Stimulated activated CD4-positive, alpha-beta T cell treated with anti-CD3 and anti-CD28 coated beads, Interleukin-2, amount 100 ng/mL, for 48 hours (primary cell): Measurements from ENCODE around the gene TMED4.
"Not testable (repeated sequence)": the region's sequence is repeated elsewhere in the genome, so short reads cannot be mapped to it uniquely, and the experiment has no call there.

Experiments
- DNase-seq, 2 donors: peaks; one replicate each; pipeline ENCODE4 v3.0.0-alpha.2; 2020

Gene TMED4

DNA sequence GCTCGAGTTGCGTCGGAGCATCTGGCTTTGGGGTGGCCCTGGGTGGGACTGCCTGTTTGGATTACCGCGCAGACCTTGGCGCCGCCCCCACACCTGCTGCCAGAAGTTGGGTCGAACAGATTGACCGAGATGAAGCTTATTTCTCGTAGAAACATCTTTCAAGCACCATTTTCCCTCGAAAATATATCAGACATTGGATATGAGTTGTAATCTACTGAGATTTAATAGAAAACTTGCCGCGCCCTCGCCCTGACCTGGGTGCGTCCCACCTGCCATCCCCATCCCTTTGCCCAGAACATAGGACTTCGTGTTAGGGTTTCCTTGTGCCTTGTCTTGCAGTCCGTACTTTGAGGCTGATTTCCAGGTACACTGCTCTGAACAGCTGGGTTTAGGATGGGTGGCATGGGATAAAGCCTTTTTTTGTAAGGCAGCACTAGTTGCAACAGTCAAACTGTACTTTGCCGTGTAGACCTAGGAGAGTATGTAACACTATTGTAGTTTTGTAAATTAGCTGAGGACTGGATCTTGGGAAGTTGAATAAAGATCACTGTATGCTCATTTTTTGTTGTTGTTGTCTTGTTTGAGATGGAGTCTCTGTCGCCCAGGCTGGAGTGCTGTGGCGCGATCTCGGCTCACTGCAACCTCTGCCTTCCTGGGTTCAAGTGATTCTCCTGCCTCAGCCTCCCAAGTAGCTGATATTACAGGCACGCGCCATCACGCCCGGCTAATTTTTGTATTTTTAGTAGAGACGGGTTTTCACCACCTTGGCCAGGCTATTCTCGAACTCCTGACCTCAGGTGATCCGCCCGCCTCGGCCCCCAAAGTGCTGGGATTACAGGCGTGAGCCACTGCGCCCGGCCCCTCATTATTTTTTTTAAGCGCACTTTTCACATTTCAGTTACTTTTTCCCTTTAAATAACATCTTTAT lies 25.4 kb upstream of the TMED4 start:
- no peak for DNase-seq

DNA sequence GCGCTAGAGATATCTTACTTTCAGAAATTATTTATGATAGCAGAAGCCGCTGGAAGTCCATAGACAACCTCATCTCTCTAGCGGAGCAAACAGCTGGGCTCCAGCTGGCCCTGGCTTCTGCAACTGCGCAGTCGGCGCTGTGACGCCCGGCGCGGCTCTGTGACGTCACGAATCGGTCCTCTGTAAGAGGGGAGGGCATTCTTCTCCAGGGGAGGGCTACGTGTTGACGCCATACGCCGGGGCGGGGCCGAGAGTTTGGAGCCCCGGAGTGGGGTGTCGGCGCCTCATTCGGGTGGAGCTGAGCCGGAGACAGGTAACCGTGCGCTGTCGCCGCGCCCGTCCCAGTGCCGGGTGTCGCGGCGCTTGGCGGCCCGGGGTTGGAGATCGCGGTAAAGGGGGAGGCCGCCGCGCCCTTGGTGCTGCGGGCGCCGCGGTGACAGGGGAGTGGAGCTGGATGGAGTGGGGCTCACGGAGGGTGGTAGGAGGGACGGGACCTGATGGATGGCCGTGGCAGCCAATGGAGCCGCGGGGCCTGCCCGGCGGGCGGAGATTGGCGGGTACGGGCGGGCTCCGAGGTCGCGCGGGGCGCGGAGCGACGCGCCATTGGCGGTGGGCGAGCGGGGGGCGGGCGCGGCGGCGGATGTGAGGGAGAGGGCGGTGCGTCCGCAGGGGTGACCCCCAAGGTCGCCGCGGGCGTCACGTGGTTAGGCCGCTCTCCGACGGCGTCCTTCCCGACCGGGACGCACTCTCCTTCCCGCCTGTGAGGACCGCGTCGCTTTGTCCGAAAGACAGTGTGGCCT lies 24.5 kb upstream of the TMED4 start, which contains the start of gene OGDH:
Gene OGDH, plus strand, starts transcription at position 287 of the 800 bp plus-strand sequence. CDS start 17,717 bp downstream, outside the sequence.
- peak; percentile 98 for DNase-seq

DNA sequence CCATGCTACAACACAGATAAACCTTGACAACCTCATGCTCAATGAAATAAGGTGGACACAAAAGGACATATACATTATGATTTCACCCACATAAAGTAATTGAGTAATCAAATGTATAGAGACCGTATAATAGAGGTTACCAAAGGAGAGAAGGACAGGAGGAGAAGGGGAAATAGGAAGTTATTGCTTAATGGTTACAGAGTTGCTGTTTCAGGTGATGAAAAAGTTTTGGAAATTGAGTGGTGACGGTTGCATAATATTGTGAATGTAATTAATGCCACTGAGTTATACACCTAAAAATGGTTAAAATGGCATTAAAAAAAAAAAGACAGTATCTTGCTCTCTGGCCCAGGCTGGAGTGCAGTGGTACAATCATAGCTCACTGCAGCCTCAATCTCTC lies 22.9 kb upstream of the TMED4 start:
- DNase-seq = no peak

DNA sequence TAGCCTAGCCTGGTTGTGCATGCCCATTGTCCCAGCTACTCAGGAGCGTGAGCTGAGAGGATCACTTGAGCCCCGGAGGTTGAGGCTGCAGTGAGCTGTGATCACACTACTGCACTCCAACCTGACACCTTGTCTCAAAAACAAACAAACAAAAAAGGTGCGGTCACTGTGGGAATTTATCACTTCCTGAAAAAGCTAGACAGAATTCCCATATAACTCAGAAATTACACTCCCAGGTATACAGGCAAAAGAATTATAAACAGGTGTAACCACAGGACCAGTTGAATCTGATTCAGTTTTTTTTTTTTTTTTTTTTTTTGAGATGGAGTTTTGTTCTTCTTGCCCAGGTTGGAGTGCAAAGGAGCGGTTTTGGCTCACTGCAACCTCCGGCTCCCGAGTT lies 21.2 kb upstream of the TMED4 start:
- DNase-seq = no peak

DNA sequence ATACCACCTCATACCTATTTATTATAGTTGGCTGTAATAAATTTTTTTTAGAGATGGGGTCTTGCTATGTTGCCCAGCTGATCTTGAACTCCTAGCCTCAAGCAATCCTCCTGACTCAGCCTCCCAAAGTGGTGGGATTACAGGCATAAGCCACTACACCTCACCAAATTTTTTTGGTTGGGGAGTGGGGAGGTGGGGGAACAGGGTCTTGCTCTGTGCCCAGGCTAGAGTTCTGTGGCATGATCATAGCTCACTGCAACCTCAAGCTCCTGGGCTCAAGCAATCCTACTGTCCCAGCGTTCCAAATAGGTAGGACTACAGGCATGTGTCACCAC lies 20.5 kb upstream of the TMED4 start:
- DNase-seq = no peak

DNA sequence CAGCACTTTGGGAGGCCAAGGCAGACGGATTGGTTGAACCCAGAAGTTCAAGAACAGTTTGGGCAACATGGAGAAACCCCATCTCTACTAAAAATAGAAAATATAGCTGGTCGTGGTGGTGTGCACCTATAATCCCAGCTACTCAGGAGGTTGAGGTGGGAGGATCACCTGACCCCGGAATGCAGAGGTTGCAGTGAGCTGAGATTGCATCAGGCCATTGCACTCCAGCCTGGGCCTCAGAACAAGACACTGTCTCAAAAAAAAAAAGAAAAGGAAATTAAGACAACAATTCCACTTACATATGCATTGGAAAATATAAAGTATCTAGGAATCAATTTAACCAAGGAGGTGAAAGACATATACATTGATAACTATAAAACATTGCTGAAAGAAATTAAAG lies 17.2 kb upstream of the TMED4 start:
- DNase-seq = no peak

DNA sequence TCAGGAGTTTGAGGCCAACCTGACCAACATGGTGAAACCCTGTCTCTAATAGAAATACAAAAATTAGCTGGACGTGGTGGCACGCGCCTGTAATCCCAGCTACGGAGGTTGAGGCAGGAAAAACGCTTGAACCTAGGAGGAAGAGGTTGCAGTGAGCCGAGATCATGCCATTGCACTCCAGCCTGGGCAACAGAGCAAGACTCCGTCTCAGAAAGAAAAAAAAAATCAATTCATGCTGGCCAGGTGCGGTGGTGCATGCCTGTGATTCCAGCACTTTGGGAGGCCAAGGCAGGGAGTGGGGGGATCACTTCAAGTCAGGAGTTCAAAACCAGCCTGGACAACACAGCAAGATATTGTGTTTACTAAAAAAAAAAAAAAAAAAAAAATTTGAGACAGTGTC lies 15.2 kb upstream of the TMED4 start:
- not testable (repeated sequence) for DNase-seq

DNA sequence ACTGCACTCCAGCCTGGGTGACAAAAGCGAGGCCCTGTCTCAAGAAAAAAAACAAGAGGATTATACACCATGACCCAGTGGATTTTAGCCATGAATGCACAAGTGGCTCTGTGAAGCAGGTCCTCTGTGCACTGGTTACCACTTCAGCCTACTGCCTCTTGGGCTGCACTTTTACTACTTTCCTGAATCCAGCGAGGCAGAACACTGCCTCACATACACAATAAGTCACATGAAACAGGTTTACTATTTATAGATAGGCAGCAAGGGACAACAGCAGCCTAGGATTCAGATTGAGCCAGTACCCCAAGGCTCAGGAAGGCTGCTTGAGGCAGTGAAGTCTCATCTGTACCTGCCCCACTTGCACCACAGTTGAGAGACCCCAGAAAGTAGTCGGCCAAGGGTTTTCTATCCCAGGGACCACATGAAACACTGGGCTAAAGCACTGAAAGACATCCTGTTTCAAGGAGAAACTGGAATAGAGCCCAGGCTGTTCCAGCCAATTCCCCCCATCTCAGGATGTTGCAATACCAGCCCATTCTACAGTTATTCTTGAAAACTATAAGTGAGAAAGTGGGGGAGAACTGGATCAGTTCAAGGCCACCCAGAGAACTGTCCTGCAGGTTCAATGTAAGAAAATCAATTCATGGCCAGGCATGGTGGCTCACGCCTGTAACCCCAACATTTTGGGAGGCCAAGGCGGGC lies 14.1 kb upstream of the TMED4 start:
- no peak for DNase-seq

DNA sequence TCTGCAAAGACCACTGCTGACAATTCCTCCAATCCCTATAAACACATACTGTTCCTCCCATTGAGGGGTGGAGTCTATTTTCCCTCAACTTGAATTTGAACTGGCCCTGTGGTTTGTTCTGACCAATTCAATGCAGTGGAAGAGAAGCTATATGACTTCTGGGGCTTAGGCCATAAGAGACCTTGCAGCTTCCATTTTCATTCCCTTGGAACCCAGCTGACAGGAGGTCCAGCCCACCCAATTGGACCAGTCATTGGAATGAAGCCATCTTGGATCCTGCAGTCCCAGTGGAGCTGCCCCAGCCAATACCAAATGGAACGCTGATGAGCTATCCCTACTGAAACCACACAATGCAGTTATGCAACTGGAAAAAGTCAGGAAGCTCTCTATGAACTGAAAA lies 8.9 kb upstream of the TMED4 start:
- DNase-seq = no peak

DNA sequence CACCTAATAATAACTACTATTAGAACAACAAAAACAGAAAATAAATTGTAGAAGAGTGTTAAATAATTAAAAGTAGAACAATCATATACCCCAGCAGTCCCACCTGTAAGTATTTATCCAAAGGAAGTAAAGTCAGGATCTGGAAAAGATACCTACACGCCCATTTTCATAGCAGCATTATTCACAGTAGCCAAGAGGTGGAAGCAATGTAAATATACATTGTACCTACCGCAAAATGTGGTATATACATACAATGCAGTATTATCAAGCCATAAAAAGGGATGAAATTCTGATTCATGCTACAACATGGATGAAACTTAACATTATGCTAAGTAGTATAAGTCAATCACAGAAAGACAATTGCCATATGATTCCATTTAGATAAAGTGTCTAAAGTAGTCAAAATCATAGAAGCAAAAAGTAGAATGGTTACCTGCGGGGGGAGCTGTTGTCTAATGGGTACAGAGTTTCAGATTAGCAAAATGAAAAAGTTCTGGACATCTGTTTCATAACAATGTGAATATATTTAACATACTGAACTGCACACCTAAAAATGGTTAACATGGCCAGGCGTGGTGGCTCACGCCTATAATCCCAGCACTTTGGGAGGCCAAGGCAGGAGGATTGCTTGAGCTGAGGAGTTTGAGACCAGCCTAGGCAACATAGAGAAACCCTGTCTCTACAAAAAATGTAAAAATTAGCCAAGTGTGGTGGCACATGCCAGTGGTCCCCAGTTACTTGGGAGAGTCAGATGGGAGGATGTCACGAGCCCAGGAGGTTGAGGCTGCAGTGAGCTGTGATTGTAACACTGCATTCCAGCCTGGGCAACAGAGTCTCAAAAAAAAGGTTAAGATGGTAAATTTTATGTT lies 6.0 kb upstream of the TMED4 start:
- DNase-seq = peak in 1 of 2 donors; percentile 57

DNA sequence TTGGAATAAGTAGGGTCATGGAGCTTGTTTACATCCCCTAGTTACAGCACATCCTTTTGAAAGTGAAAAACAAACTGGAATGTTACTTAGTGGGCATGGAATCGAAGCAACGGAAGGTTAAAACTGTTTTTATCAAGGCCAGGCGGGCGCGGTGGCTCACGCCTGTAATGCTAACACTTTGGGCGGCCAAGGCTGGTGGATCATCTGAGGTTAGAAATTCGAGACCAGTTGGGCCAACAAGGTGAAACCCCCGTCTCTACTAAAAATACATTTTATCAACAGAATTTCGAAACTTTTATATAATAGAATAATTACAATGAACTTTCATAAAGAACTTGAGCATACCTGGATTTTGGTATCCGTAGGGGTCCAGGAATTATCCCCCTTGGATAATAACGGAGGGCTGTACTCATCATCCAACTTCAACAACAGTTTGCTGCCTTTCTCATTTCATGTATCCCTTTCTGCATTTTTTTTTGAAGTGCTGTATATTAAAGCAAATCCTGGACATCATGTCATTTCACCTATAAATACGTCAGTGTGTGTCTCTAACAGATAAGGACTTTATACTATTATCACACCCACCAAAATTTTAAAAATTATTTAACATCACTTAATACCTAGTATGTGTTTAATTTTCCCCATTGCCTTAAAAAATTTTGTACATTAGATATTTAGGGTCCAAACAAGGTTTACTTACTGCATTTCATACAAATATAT lies 1.3 kb upstream of the TMED4 start:
- no peak for DNase-seq

DNA sequence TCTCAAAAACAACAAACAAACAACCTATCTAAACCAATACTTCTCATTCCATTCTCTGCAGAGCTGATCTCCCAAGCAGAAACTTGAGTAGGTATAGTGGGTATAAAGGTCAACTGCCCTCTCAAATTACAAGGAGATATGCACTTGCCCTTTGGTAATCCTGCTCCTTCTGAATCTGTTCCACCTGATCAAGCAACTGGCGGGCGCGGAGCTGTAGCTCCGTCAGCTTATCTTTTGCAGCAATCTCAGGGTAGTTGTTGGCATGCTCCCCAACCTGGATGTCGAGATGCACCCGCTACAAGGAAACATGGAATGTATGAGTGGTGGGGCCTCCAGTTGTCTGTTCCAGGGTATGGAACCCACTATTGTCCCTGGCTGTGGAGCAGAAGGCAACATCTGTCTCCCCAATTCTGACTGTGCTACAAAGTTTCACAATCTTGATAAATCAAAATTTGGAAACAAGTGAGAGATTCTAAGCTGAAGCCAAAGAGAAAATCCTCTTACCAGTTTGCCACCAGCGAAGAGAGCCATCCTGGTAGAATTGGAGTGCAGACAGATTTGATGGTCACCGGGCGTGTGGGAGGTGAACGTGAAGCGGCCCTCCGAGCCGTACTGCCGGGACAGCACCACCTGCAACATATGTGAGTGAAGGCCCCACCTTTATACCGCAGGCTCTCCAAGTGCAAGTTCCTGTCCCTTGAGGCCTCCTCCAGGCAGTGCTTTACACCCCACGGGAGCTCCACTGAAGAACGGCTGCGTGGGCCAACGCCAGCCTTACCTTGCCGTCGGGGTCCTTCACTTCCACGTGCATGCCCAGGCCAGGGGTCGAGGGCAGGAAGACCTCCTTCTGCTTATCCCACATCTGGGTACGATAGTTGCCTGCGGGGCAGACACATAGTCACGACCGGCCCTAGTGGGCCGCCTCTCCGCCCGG lies 819 bp downstream of the TMED4 start:
- DNase-seq = peak; percentile 23 to 30

DNA sequence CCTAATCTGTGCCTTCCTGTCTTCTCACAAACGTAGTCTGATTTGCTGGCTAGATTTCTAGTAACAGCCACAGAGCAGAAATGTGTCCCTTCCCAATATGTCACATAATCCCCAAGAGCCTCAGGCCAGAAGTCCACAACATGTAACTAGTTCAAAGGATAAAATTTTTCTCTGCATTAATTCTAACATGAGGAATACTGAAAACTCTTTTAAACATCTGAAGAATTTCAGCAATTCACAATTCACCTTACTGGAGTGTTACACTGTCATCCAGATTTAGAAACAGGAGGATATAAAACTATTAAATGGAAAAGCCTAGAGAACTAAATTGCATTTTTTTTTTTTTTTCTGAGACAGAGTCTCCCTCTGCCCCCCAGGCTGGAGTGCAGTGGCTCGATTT lies 5.8 kb downstream of the TMED4 start:
- DNase-seq = no peak

DNA sequence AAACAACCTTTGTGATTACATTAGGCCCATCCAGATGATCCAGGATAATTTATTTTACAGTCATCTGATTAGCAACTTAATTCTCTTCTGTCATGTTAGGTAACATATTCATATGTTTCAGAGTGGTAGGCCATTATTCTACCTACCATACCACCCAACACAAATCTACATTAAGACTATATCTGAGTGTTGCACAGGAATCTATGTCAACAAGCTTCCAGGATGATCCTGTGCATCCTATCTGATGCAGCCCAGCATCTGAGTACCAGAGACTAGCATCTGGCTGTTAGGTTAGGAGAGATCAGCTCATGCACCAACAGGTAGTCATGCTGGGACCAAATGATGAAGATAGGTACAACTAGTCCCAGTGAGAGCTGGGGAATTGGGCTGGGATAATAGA lies 7.0 kb downstream of the TMED4 start:
- no peak for DNase-seq

DNA sequence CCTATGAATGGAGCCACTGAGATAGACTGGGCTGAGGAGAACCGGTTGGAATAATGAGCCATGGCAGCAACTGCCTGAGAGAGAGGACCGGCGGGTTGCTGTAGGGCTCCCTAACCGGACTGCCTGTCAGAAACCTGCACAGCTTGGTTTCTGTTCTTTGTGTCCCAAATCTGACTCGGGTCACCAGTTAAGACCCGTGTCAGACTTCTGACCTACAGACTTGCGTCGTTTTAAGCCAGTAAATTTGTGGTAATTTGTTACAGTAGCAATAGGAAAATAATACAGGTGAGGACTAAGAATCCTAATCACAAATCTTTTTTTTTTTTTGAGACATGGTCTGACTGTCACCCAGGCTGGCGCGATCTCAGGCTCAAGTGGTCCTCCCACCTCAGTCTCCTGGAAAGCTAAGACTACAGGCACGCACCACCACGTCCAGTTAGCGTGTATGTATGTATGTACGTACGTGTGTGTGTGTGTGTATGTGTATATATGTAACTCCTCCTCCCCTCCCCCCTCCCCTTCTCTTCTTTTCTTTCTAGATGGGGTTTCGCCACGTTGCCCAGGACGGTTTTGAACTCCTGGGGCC lies 7.7 kb downstream of the TMED4 start:
- DNase-seq = peak in 1 of 2 donors; percentile 16

DNA sequence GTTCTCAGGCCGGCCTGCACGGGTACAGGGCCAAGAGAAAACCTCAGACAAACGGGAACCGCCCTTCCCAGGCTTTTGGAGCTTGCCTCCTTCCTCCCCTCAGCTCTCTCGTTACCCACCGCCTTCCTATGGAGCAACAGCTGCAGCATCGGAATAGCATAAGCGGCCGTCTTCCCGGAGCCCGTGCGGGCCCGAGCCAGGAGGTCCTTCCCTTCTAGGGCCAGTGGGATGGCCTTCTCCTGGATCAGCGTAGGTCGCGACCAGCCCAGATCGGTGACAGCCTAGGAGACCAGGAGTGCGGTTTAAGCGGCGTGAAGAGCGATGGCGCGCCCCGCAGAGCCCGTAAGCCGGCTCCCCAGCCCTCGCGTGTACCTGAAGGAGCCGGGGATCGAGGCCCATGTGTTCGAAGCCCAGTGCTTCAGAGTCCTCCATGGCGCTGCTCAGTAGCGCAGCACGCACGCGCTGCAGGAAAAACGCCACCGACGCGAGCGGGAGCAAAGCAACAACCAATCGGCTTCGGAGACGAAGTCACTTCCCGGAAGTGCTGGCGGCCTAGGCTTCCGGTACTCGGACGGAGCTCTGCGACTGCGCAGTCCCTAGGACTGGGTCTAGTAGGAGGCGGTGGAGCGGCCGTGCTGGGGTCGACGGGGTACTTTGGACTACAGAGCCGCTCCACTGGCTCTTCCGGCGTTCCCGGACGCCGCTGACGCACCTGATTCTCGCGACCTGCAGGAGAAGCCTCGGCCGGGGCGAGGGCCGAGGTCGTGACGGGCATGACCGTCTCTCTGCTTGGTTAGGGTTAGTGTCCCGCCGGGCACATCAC lies 8.4 kb downstream of the TMED4 start, which contains the start of gene DDX56:
Gene DDX56, minus strand, starts transcription at position 445 of the 823 bp plus-strand sequence. Its CDS starts 13 bp downstream, at position 432.
- DNase-seq = peak; percentile 89 to 92

DNA sequence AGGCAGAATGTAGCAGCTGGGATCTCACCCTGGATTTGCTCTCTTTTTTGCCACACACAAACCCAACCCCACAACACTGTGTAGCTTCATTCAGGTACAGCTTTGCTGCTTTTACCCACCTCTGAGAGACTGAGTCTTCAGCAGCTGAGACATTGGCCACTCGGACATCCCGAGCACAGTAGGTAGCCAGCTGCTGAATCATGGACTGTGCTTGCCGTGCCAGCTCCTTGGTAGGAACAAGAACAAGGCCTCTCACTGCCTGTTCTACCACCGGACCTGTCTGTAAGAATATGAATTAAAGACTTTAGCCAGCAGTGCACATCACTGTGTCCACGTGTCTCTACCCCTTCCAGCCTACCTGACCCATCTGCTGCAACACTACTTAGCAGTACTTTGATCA lies 9.3 kb downstream of the TMED4 start:
- no peak for DNase-seq

DNA sequence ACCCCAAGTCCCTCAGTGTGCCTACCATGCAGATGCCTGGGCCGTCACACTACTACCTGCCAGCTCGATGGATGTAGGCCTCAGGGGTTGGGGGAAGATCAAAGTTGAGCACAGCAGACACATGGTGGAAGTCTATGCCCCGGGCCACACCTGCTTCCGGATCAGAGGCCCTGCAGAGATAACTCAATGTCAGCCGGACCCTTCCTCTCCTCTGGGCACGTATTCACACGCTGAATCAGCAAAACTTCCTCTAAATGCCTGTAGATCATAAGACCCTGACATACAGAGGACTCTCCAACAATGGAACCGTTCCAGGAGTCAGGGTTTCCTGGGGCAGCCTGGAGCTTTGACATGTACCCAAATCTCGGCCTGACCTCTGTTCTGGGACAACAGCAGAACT lies 12.1 kb downstream of the TMED4 start:
- DNase-seq = no peak
